GM21367 (cell line): Measurements from ENCODE around the gene ARHGAP4.

Experiments
- ATAC-seq: cut with Tn5 transposase; IDR thresholded peaks from one replicate; pipeline ENCODE4 v1.9.1; 2021; ENCODE audit not compliant: unreplicated experiment

Gene ARHGAP4

DNA sequence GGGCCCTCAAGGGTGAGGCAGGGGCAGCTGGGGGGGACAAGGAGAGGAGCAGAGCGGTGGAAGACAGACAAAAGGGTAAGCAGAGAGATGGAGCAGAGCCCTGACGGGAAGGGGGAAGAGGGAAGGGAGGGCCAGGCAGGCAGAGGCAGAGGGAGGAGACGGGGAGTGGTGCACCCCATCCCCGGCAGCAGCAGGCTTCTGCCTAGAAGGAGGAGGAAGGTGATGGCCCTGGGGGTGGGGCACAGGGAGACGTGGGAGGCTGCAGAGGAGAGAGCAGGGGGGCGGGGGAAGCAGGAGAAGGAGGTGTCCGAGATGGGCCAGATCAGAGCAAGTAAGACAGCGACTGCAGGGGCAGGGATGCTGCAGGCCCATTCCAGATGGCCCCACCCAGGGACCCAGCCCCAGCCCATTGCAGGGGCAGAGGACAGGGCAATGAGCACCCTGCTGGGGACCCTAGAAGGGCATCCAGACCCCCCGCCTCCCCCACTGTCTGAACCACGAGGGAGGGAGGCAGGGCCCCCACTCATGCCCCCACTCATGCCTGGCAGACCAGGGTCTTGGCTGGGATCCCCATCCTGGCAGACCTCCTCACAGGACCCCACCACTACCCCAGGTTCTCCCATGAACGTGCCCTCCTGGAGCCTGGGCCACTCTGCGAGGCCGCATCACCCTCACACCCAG, 42.8 kb downstream of the ARHGAP4 start:
- ATAC-seq, result no peak

DNA sequence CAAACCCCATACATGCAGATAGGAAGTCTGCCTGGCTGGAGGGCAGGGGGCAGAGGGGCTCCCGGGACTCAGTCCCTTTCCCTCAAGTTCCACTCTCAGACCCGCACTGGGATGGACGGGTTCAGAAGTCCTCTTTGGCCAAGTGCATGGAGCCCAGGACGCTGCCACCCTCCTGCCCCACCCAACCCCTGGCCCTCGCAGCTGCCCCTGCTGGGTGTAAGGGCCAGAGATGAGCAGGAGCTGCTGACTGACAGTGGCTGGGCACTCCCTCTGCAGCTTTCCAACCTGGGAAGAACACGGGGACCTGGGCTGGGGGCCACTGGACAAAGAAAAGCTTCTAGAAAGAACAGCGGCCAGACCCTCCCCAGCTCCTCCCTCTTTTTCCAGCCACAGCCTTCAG, 43.5 kb downstream of the ARHGAP4 start:
- ATAC-seq, result no peak

DNA sequence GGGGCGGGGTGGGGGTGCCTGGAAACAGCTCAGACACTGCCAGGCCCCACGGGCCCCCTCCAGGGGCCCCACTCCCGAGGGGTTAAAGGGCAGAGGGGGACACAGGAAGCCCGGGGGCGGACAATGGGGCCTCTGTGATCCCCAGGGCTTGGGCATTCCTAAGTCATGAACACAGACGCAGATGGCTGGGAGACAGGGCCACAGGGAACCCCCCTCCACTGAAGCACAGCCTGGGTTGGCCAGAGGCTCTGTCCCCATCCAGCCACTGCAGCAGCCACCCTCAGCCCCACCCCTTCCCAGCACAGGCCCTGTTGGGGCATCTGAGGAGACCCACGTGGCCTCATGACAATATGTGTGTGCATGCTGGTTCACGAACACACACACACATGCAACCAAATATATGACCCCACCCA, 44.0 kb downstream of the ARHGAP4 start:
- ATAC-seq, result no peak

DNA sequence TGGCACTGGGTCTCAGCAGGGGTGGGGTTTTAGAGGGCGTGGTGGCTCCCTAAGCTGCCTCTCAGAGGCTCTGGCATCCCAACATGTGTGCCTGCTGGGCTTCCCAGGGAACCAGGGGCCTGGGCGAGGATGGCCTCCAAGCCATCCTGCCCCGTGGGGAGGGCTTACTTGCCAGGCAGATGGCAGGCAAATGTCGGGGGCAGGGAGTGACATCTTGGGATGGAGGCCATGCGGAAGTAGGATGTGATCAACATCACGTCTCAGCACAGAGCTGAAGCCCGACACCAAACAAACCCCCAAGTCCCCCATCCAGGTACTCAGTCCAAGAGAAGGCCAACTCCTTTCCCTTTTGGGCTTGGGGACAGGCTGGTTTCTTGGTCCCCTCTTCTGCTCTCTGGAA, 44.8 kb downstream of the ARHGAP4 start:
- ATAC-seq, result no peak

DNA sequence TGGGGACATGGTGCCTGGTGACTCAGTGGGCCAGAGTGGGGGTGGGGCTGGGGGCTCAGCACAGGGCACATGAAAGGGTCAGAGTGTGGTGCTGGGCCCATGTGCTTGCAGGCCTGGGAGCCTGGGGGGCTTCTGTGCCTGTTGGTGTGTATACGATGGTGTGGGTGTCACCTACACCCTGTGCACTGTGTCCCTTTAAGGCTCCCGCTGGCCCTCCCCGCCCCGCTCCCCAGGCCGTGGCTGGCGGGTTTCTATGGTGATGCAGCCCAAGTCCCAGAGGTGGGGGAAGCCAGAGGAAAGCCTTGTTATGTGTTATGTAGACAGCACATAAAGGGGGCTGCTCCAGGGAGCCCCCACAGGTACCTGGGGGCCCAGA, 45.6 kb downstream of the ARHGAP4 start:
- no peak for ATAC-seq

DNA sequence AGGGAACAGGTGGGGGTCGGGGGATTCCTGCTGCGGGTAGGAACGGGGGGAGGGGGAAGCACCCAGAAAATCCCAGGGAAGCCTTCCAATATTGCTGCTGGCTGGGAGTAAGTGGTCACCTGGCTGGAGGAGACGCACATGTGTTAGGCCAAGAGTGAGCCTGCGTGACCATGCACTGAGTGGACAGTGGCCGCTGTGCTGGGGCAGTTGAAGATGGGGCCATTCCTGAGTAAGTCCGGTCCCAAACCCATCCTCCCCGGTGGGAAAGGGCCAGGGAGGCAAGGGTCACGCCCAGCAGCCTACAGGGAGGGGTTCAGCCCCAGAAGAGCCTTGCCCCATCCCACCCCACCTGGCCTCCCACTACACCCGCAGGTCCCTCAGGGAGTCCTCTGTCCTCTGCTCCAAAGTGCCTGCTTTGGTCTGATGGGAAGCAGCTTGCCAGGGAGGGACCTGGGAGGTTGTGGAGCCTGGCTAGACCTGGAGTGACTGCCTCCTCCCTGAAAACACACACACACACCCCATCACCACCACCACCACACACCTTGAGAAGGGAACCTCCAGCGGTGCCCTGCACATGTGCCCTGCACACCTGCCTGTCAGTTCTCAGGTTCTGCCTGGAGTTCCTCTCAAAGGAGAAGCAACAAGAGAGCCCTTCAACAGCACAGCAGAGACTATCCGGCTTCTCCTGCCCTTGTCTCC, 46.2 kb downstream of the ARHGAP4 start:
- ATAC-seq, result no peak

DNA sequence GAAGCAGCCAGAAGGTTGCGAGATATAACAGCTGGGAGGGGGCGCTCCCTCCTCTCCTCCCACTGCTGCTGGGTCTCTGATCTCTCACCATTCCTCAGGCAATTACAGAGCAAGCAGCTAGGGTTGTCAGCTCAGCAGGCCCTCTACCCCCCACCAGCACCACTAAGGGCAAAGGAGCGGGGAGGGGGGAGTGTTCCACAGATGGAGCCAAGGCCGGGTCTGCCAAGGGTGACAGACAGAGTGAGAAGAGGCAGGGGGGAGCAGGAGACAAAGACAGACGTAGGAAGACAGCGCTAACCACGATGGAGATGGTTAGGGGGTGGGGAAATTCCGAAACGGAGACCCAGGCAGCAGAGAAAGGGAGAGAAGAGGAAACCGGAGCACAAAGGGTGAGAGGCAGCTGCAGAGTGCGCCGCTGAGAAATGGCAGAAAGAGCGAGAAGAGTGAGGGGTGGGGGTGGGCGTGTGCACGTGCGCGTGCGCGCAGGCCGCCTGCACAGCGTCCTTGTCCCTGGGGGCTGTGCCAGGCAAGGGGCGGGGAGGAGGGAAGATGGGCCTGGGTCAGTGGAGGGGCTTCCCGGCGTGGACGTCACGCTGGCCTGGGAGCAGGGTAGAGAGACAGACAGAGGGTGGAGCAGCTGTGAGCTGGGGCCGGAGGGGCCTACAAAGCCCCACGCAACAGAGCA, 47.0 kb downstream of the ARHGAP4 start:
- no peak for ATAC-seq

DNA sequence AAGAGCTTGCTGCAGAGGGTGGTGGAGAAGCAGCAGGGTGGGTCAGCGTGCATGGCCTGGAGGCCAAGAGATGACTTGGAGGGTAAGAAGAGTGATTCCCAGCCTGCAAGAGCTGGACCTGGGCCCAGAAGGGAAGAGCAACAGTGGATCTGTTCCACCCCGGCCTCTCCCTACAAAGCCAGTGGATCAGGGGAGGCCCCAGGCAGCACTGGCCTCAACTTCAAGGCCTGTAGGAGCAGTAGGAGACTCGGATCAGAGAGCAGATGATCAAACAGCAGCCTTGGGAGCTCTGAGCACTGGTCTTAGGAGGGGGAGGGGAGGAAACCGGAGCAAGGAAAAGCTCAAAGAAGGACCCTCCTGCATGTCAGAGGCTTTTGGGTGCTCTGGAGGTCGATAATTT, 47.7 kb downstream of the ARHGAP4 start:
- no peak for ATAC-seq

DNA sequence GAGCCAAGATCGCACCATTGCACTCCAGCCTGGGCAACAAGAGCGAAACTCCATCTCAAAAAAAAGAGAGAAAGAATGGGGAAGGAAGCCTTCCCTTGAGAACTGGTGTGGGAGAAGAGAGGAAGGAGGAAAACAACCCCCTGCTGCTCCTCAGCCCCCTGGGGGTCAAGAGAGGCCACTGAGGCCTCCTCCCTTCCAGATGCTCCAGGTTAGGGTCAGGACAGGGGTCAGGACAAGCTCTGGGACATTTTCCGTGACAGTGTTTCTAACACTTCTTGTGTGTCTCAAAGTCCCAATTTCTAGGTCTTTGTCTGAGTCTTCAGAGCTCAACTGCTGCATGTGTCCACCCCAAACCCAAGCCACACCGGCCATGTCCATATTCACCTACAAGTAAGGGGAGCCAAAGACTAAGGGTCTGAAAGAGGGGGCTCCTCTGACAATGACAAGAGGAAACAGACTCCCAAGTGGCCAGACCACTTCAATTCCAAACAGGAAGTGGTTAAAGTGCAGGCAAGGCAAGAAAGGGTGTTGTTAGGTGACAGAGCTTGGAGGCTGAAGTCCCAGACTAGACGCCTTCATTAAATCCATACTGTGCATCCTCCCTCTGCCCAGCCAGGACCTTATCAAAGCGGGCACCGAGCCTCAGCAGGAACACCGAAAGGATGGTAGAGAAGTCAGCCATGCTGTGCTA, 48.3 kb downstream of the ARHGAP4 start:
- ATAC-seq, result no peak

DNA sequence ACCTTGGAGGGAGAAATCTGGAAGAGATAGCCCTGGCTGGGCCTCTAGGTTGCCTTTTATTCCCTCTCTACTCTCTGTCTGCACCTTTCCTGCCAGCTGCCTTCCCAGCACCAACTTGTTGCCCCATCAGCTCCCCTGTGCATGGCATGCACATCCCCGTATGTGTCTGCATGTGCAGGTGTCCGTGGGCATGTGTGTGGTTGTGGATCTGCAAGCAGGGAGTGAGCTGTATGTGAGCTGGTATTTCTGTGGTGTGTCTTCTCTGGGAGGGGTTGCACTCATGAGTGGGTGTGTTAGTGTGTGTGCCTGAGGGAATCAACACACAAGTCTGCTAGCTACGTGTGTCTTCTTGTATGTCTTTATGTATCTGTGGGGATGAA, 50.0 kb downstream of the ARHGAP4 start:
- no peak for ATAC-seq

DNA sequence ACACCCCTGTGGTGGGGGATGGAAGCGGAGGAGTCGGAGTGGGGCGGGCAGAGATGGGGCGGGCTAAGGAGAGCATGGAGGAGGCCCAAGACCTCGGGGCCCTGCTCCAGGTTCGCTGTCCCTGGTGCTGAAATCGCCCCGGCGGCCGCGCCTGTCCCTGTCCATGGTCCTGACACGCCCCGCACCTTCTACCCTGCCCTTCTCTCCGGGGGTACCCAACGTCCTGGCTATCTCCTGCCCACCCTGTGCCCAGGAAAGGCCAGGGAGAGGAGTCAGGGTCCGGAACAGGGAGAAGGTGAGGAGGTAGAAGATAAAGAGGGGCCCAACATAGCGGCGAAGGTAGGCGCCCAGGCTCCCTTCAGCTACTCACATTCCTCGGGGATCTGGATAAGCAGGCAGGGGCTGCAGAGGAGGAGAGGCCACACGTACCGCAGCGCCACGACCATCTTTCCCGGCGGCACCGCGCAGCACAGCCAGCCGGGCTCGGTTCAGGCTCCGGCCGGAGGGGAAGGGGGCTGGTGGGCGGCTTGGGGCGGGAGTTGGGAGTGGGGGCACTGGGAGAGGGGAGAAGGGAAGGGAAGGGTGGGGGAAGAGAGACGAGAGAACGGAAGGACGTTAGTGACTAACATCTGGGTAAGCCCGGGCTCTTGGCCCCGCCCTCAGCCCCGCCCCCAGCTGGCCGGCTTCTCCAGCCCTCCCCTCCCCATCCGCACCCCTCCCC, 50.5 kb downstream of the ARHGAP4 start:
- no peak for ATAC-seq

DNA sequence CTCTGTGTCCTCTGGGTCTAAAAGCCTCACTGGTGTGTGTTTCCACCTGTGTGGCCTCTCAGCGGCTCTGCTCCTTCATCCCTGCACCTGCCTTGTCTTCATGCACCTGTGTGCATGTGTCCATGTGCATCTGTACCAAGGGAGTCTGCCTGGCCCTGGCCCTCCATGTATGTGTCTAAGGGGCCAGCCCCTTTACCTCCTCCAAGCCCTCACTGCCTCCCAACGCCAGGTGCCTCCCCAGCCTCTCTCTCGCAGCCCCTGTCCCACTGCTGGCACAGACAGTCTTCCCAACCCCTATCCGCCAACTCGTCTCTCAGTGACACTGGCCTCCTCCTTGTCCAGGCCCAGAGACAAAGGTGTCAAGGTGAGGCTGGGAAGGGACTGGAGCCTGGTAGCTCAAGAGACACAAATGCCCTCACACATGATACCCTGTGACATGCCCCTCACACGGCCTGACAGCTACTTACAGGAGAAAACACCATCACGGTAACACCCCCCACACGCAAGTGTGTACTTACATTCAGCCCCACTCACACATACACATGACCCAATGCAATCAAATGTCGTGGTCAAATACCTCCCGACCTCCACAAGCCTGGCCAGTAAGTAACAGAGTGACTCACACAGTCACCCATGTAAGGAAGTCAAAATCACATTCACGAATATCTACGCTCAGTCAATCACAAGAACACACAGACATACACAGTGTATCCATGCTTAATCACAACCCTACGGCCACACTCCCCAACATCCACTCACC, 51.5 kb downstream of the ARHGAP4 start:
- no peak for ATAC-seq

DNA sequence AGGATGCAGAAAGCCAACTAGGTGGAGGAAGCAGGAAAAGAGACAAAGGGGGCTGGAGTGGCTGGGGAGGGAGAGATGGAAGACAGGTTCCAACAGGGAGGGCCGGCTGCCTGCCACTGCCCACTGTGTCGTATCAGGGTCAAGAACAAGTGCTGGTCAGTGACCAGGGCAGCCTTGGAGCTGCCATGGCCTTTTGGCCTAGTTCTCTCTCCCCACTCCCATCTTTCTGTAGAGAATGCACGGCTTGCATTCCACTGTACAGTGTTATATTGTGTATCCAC, 52.0 kb downstream of the ARHGAP4 start:
- no peak for ATAC-seq

DNA sequence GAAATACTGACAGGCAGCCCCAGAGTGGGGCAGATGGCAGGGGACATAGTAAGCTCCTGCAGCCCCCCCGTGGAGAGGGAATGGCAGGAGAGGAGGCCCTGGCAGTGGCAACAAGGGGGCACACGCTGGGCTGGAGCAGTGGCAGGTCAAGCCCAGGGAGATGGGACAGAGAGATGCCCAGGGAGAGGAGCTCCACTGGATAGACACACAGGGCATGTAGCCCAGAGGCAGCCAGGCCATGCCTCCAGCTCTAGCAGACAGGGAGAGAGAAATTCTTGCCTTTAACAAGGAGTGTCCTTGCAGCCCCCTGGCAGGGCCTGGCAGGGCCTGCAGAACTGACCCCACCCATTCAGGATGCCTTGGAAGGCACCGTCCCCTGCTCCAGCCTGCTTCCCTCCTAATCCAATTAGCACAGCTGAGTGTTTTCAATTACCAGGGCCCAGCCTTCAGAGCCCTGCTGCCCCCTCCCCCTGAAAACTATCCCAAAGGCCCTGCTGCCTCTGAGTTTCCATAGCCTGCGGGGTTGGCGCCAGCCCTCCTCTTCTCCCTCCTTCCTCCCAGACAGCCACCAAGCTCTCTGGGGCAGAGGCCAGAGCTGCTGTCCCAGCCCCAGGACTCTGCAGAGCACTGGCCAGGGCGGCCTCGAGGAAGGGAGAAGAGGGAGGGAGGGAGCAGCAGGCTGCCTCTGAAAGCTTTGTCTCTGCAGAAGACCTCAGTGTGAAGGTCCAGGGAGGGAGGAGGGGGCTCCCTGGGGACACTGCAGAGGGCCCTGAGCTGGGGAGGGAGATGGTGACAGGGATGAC, 52.6 kb downstream of the ARHGAP4 start:
- ATAC-seq, result no peak

DNA sequence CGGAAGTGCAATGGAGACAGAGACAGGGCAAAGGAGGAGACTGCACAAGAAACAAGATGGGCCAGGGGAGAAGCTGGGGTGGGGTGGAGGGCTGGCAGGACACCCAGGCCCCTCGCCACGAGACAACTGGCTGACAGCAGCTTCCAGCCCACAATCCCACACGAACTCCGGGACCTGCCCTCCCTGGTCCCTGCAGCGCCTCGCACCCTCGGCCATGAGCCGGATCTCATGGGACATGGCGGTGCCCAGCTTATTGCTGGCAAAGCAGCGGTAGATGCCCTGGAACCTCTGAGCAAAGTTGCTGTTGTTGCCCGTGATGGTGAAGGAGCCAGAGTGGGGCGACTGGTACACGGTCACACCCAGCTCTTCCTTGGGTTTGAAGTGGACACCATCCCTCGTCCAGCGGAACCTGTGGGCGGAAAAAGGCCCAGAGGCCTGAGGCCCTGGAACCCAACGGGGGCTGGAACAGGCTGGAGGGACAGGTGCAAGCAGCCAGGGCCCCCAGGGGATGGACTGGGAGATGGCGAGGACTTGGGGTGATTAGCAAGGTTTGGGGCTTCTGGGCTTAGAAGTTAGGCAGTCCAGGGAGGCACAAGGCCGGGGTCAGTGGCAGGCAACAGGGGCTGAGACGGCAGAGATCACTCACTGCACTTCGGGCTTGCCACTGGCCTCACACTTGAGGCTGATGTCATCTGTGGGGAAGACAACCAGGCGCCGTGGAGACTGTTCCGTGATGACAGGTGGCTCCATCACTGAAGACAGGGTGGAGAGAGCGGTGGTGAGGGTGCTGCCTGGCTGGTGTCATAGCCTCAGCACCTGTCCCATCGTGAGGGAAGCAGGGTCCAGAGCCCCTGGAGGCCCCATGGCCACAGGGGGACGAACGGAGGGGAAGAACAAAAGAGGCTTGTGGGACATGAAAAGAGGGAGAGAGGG, 53.9 kb downstream of the ARHGAP4 start:
- ATAC-seq, result no peak

DNA sequence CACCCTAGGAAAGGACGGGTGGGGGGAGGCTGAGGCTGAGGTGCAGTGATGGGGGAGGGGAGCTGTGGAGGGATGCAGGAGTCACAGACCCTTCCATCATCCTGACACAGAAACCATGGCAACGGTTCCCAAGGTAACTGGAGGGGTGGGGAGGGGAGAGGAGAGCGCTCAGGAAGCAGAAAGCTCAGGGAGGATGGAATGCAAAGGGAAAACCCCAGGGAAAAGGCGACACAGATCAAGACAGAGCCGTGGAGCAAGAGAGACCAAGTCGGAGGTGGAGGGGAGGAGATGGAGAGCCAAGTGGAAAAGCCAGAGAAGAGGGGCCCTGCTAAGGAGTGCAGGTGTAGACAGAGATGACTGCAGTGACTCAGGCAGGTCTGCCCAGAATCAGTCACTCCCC, 54.6 kb downstream of the ARHGAP4 start:
- ATAC-seq, result no peak

DNA sequence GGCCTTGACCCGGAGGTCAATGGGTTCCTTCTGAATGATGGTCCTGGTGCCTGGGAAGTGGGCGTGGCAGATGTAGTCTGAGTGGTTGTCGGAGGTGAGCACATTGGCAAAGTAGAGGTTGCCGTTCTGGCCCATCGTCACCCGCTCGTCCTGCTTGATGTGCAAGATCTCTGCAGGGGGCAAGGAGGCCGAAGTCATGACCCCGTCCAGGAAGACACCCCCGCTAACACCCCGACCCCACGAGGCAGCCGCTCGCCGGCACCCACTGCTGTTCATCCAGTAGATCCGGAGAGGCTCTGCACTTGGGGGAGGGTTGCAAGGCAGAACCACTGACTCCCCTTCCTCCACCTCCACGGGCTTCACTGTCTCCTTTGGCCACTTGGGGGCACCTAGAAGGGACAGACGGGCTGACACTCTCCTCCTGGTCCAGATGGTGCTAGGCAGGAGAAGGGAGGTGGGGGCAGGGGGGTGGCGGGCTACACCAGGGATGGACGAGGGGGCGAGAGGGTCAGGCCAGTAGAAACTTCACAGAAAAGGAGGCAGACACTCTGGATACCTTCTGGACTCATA, 55.2 kb downstream of the ARHGAP4 start:
- no peak for ATAC-seq

DNA sequence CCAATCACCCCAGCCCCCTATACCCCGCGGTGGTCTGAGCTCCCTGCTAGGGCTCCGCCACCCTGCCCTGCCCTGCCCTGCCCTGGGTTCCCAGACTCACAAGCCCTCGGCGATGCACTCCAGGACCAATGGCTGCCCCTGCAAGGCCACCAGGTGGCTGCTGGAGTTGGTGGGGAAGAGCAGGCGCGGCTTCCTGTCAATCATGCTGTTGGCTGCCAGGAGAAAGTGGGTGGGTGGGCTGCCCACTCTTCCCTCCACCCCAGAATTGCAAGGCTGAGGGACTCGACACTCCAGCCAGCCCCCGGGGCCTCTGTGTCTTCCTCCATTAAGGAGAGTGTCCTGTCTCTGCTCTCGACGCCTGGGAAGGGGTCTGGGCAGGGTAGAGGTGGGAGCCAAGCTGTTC, 55.8 kb downstream of the ARHGAP4 start:
- no peak for ATAC-seq
